GM19468 (cell line): Measurements from ENCODE around the gene CFHR4.
"Not testable (repeated sequence)": the region's sequence is repeated elsewhere in the genome, so short reads cannot be mapped to it uniquely, and the experiment has no call there.

Experiments used
- ATAC-seq: cut with Tn5 transposase; IDR thresholded peaks from one replicate; pipeline ENCODE4 v1.9.1; 2021; ENCODE audit warnings: mild to moderate bottlenecking, moderate library complexity, moderate number of reproducible peaks; ENCODE audit not compliant: unreplicated experiment; ENCODE audit errors: extremely low read depth

Gene CFHR4

GRCh38 chr1:196933531-196934189 is 45.8 kb downstream of the CFHR4 start:
- ATAC-seq = no peak

GRCh38 chr1:196941474-196941873 is 53.6 kb downstream of the CFHR4 start:
- ATAC-seq = not testable (repeated sequence)

GRCh38 chr1:196943568-196943967 is 55.7 kb downstream of the CFHR4 start, which contains the start of gene CFHR2:
Gene CFHR2, plus strand, starts transcription at chr1:196943738. Its CDS starts 143 bp downstream, at chr1:196943881.
- not testable (repeated sequence) for ATAC-seq

- ATAC-seq = peak; percentile 69
Observed at GRCh38 chr1:196951711-196952394, 64.0 kb downstream of the CFHR4 start.

GRCh38 chr1:196954778-196955177 is 66.9 kb downstream of the CFHR4 start:
- ATAC-seq = no peak

GRCh38 chr1:196955926-196956325 is 68.1 kb downstream of the CFHR4 start:
- no peak for ATAC-seq

- ATAC-seq = no peak
Observed at GRCh38 chr1:196960854-196961253, 73.0 kb downstream of the CFHR4 start.
